ENCODE results near the gene FAHD2A.
"Not testable (repeated sequence)": the region's sequence is repeated elsewhere in the genome, so short reads cannot be mapped to it uniquely, and the experiment has no call there.

Gene FAHD2A

DNA sequence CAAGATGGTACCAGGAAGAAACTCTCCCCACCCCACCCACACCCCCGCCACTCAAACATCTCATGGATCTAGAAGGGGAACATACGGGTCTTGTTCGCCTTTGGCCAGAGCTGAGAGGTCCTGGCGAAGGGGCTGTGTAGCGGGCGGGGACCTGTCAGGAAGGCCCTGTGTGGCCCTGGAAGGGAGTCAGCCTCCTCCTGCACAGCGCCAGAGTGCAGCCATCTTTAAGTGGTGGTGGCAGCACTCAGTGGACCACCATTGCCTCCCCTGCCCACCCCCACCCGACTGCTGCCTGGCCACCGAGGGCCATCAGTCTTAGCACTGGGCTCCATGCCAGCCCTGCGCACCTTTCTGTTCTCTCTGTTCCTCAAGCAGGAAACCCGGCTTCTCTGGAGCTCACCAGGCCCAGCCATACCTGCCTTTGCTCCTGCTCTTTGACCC, 11.6 kb upstream of the FAHD2A start:
- no peak for DNase-seq

DNA sequence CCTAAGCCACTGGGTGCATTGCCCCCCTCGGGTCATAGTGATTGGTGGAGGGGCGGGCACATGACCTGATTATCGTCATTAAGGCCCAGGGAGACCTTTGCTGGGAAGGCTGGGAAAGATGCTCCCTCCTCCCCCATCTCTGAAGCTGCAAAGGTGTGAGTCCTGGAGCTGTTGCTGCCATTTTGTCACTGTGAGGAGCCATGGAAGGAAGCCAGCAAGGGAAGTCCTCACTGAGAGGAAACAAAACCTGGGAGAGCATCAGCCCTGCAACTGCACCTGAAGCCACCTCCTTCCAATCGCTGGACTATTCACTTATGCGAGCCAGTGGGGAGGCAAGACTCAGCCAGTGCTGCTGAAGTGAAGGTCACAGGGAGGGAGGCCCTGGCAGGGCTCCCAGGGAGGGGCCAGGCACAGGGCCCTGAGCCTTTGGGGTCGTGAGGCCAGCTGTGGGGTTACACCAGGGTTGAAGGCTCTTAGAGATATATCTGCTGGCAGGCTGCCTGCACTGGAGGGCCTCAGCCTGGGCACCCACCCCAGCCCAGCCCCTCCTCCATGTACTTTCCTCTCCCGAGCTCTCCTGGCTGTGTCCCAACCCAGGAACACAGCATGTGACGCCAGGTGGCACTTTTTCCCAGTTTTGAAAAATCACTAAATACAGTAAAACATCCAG, 10.7 kb upstream of the FAHD2A start:
- DNase-seq, result no peak

- no peak for DNase-seq
These were observed 10.2 kb upstream of the FAHD2A start for GRCh38 chr2:95392320-95392719.

DNA sequence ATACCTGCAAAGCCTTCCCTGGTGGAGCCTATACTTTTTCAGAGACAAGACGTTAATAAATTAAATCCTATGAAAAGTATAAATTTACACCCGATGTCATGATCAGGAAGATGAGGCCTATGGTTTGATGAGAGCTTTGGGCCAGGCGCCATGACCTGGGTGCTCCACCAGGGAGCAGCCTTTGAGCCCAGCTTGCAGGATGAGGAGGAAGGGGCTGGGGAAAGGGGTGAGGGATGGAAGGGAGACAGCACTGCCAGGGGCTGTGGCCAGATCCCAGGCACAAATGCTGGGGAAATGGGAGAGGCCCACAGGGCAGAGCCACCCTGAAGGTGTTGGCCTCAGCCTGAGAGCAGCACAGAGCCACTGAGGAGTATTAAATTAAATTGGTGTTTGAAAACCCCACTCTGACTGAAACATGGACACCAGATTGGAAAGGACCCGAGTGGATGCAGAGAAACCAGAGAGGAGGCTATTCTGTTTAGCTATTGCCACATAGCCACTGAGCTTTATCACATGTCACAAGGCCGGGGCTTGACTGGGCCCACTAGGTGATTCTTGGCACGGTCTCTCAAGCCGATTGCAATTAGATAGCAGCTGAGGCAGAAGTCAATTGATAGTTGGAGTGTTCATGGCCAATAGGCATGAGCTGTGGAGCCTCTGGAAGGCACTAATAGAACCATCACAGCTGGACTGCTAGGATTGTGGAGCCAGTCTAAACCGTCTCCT, 9.6 kb upstream of the FAHD2A start:
- no peak for DNase-seq

DNA sequence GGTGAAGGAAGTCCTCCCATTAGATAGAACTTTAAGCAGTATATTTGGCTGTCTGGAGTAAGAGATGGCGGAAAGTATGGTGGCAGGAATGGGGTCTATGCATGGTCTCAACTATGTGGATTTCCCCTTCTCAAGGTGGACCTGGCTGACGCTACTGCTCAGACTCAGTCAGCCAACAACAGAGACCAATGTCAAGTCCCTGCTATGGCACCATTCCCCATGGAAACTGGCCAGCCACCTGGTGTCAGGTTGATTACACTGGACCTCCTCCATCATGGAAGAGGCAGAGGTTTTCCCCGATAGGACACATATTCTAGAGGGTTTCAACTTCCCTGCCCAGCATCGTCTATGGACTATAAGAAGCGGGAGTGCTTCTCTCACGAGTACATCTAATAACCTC, 8.6 kb upstream of the FAHD2A start:
- no peak for DNase-seq

- DNase-seq, result no peak
These were observed 3.4 kb upstream of the FAHD2A start for GRCh38 chr2:95399061-95399460.

GRCh38 chr2:95401480-95401879, 1.0 kb upstream of the FAHD2A start:
- DNase-seq, result no peak

- not testable (repeated sequence) for DNase-seq
These were observed 521 bp upstream of the FAHD2A start for GRCh38 chr2:95402004-95402369.

GRCh38 chr2:95403204-95403721, 755 bp downstream of the FAHD2A start:
- not testable (repeated sequence) for DNase-seq

DNA sequence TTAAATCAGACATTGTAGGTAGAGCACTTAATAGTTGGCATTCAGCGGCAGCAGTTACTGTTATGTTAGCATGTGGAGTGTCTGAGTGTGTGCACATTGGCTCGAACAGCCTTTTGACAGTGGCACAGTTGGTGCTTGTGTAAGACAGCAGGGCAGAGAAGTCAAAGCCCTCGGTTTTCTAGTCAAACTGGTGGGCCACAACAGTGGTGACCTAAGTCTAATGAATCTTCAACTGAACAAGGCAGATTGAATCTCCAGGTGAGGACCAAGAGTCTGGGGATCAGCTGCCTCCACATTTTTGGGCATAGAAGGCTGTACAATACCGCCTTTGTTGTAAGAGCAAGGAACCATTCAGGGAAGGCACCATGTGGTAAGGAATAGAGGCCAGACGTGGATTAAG, 1.3 kb downstream of the FAHD2A start:
- DNase-seq, result not testable (repeated sequence)

DNA sequence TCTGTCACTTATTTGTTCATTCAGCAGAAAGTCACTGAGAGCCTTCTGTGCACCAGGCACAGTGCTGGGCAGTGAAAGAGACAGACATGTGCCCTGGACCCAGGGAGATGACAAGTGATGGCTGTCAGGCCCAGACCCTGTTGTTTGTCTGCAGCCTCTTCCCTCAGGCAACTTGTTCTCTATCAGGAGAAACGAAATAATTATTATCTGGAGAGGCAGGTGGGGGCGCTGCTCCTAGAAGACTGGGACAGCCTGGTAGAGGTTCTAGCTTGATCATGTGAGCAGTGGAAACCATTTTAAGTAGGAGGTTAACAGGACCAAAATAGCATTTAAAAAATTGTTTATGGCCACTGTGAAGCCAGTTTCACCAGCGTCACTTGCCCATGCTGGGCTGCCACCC, 2.2 kb downstream of the FAHD2A start:
- DNase-seq, result not testable (repeated sequence)

DNA sequence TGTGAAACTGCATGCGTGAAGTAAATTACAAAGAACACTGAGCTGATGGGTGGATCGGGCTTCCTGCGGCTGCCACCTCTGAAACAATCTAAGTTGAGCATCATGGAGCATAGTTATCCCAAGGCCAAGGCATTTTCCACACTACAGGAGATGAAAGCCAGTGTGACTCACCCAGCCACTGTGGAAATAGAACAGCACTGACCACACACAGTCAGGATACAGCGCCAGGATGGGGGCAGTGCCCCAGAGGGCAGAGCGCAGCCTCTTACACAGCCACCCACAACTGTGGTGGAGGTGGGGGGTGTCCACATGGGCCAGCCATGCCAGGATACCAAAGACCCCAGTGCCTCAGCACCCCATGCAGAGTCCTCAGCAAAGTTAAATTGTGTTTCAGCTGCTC, 8.7 kb downstream of the FAHD2A start:
- not testable (repeated sequence) for DNase-seq

- DNase-seq, result peak; percentile 9
These were observed 11.6 kb downstream of the FAHD2A start for GRCh38 chr2:95414015-95414594.

DNA sequence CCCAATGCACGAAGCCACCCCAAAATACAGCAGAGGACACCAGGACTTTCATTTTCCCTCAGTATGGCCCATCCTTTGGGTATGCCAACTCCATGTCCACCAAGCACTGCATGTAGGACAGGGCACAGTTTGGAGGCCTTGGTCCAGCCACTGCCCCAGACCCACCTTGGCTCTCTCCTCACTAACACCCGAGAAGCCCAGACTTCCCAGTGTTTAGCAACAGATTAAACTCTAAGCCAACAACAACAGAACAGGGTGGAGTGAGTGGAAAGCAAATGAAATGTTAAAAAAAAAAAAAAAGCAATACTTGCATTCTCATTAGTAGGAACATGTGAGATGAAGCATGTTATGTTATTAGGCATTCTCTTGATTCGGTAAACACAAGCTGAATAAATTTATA, 12.6 kb downstream of the FAHD2A start:
- DNase-seq, result not testable (repeated sequence)

GRCh38 chr2:95415561-95415960, 13.1 kb downstream of the FAHD2A start:
- DNase-seq, result not testable (repeated sequence)

- DNase-seq, result not testable (repeated sequence)
These were observed 24.8 kb downstream of the FAHD2A start for GRCh38 chr2:95427196-95427867.

DNA sequence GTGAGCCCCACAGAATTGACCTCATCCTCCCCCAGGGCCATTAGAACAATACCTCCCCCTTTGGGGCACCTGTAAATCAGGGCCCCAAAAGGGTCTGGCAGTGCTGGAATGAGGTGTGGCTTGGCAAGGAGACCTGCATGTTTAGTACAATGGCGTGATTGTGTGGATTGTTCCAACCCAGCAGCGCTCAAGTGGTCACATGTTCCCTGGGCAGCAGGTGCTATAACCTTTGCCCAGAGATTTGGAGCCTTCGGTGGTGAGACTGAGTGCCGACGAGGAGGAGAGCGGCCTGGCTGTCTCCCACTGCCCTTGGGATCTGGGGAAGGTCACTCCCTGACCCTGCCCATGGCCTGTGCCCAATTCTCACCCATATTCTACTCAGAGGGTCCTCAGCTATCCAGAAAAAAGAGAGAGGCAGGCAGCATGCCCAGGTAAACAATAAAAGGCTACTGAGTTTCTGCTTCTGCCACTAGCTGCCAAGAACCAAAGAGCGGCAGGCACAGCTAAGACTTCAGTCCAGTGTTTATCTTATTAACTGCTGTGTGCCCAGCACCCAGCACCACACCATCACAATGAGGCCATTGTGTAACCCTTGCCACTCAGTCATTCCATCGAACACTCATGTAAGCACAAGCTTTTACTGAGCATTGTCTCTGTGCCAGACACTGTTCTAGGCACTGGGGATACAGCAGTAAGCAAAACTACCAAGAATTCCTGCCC, 27.4 kb downstream of the FAHD2A start:
- not testable (repeated sequence) for DNase-seq

- not testable (repeated sequence) for DNase-seq
These were observed 30.9 kb downstream of the FAHD2A start for GRCh38 chr2:95433373-95433772.

DNA sequence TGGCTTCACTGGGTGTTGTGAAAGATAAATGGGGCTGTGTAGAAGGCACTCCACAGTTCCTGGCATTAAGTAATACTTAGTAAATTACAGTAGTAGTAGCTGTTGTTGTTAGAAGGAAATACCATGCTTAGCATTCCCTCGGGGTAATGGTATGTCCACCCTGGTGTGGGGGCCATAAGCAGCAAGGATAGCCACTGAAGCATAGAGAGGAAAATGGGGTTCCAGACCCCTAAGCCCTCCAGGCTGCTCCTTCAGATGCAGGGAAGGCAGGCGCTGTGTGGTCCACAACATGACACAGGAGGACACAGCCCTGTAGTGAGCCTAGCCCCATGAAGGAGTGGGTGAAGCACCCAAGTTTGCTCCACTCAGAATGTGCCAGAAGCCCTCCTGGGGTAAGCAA, 31.5 kb downstream of the FAHD2A start:
- not testable (repeated sequence) for DNase-seq

DNA sequence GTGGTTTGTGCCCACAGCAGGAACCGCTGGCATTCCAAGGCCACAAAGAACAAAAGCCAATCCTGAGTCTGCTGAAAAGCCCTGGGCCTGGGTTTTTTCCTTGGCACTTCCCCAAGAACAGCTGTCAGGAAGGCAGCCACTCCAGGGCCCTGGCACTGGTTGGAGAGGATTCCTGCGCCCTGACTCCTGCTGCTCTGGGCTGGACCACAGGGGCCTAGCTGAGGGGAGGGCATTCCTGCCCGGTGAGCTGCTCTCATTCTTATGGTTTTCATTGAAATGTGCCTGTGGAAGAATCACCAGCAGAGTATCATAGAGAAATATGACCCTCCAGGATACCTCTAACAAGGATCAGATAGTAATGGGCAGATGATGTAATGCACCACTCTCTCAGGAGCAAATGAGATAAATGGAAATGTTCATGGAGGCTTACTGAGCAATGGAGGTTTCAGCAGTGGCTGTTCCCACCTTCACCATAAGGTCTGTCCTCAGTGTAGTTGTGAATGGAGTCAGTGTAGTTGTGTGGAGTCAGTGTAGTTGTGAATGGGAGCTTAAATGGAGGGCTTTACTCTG, 32.1 kb downstream of the FAHD2A start:
- not testable (repeated sequence) for DNase-seq

- not testable (repeated sequence) for DNase-seq
These were observed 32.8 kb downstream of the FAHD2A start for GRCh38 chr2:95435162-95435871.

- DNase-seq, result not testable (repeated sequence)
These were observed 33.3 kb downstream of the FAHD2A start for GRCh38 chr2:95435872-95436209.
